GM12878 (cell line): ENCODE data around the gene RCAN1.

Source experiments
- CTCF ChIP-seq, 3 experiments: IDR thresholded peaks in 2 of 3; conservative IDR thresholded peaks in 1 of 3; 2 replicates each; pipeline ENCODE4 v1.5.1; 2011; ENCODE audit warnings: low read depth in 3 of 3, low read length in 3 of 3, mild to moderate bottlenecking in 3 of 3, control low read depth in 2 of 3, moderate library complexity in 2 of 3, inconsistent platforms in 1 of 3, mixed read lengths in 1 of 3; ENCODE audit not compliant: control insufficient read depth in 2 of 3, insufficient read depth in 1 of 3; ENCODE audit errors: extremely low read depth in 1 of 3
- EZH2 ChIP-seq: IDR thresholded peaks from 2 replicates; pipeline ENCODE4 v1.6.1; 2012; ENCODE audit warnings: low read depth, mild to moderate bottlenecking, control low read depth, inconsistent platforms, low read length, borderline replicate concordance; ENCODE audit not compliant: control insufficient read depth
- YY1 ChIP-seq: IDR thresholded peaks from 2 replicates; pipeline ENCODE4 v1.6.1; 2011; ENCODE audit warnings: low read depth, mild to moderate bottlenecking, low read length

- TF ChIP-seq CTCF (IDR thresholded peaks at IDR 0.05 in 2 of 3, conservative IDR thresholded peaks at IDR 0.05 in 1 of 3; ENCODE audit: control insufficient read depth in 2 of 3, extremely low read depth in 1 of 3, insufficient read depth in 1 of 3, low read depth in 3 of 3, low read length in 3 of 3) = no peak
- no peak for TF ChIP-seq EZH2
- TF ChIP-seq YY1 = no peak
Observed at GRCh38 chr21:34553151-34553952, 61.6 kb downstream of the RCAN1 start.
